GM21723 (cell line): ENCODE results near the gene MSTN.

ENCODE experiments used
- ATAC-seq: cut with Tn5 transposase; IDR thresholded peaks from one replicate; pipeline ENCODE4 v1.9.1; 2021; ENCODE audit warnings: mild to moderate bottlenecking, moderate library complexity; ENCODE audit not compliant: unreplicated experiment

Gene MSTN

GRCh38 chr2:190062601-190063000 lies at the start of gene MSTN:
TSS of gene MSTN (minus strand) at chr2:190062729. CDS start at chr2:190062596, 133 bp downstream.
- ATAC-seq, result no peak

- ATAC-seq, result no peak
Observed at GRCh38 chr2:190111166-190111565, 48.6 kb upstream of the MSTN start.

- no peak for ATAC-seq
Observed at GRCh38 chr2:190110699-190111098, 48.2 kb upstream of the MSTN start.

- no peak for ATAC-seq
Observed at GRCh38 chr2:190110131-190110530, 47.6 kb upstream of the MSTN start.

- ATAC-seq, result no peak
Observed at GRCh38 chr2:190107409-190107808, 44.9 kb upstream of the MSTN start.

GRCh38 chr2:190106783-190107182 lies 44.3 kb upstream of the MSTN start:
- no peak for ATAC-seq

- no peak for ATAC-seq
Observed at GRCh38 chr2:190105554-190105953, 43.0 kb upstream of the MSTN start.

- ATAC-seq, result no peak
Observed at GRCh38 chr2:190103144-190103543, 40.6 kb upstream of the MSTN start.

GRCh38 chr2:190099890-190100697 lies 37.6 kb upstream of the MSTN start:
- no peak for ATAC-seq

GRCh38 chr2:190098851-190099250 lies 36.3 kb upstream of the MSTN start:
- no peak for ATAC-seq

GRCh38 chr2:190097115-190097514 lies 34.6 kb upstream of the MSTN start:
- ATAC-seq, result no peak

GRCh38 chr2:190094316-190094871 lies 31.9 kb upstream of the MSTN start:
- ATAC-seq, result no peak

GRCh38 chr2:190093793-190094192 lies 31.3 kb upstream of the MSTN start:
- no peak for ATAC-seq

- no peak for ATAC-seq
Observed at GRCh38 chr2:190090148-190090547, 27.6 kb upstream of the MSTN start.

GRCh38 chr2:190088917-190089316 lies 26.4 kb upstream of the MSTN start:
- no peak for ATAC-seq

GRCh38 chr2:190084704-190085103 lies 22.2 kb upstream of the MSTN start:
- no peak for ATAC-seq

- ATAC-seq, result no peak
Observed at GRCh38 chr2:190082118-190082517, 19.6 kb upstream of the MSTN start.

- ATAC-seq, result no peak
Observed at GRCh38 chr2:190080527-190081049, 18.1 kb upstream of the MSTN start.

GRCh38 chr2:190079160-190079559 lies 16.6 kb upstream of the MSTN start:
- ATAC-seq, result no peak

GRCh38 chr2:190075623-190076022 lies 13.1 kb upstream of the MSTN start:
- no peak for ATAC-seq

GRCh38 chr2:190069936-190070696 lies 7.6 kb upstream of the MSTN start:
- ATAC-seq, result peak; percentile 84

- no peak for ATAC-seq
Observed at GRCh38 chr2:190068764-190069163, 6.2 kb upstream of the MSTN start.
